SHP77 treated with DMSO at 0.1 percent for 48 hours (cell line): ENCODE data around the gene ADGRG4.

Experiments
- DNase-seq: peaks from one replicate; lab custom pipeline; 2025; lab: John Stamatoyannopoulos, UW

The ADGRG4 gene

GRCh38 chrX:136464589-136464988 lies 163.8 kb downstream of the ADGRG4 start:
- DNase-seq = no peak
